IPS-20b (cell line): ENCODE results near the gene NRROS.
"Not testable (repeated sequence)": the region's sequence is repeated elsewhere in the genome, so short reads cannot be mapped to it uniquely, and the experiment has no call there.

Source experiments
- H3K27ac ChIP-seq: one replicate; pipeline ENCODE4 v1.5.1; 2013; ENCODE audit warnings: low read length
- H3K27me3 ChIP-seq: 2 replicates; pipeline ENCODE4 v1.6.1; 2013; ENCODE audit warnings: mild to moderate bottlenecking, low read length, inconsistent platforms; ENCODE audit not compliant: insufficient read depth
- H3K36me3 ChIP-seq: 2 replicates; pipeline ENCODE4 v1.6.1; 2013; ENCODE audit warnings: low read depth, mild to moderate bottlenecking, inconsistent platforms, low read length, moderate library complexity; ENCODE audit not compliant: insufficient read depth
- H3K4me1 ChIP-seq: 2 replicates; pipeline ENCODE4 v1.6.1; 2013; ENCODE audit warnings: mild to moderate bottlenecking, control low read depth, inconsistent platforms, low read length, moderate library complexity; ENCODE audit not compliant: insufficient read depth
- H3K4me3 ChIP-seq: 2 replicates; pipeline ENCODE4 v1.5.1; 2013; ENCODE audit warnings: mild to moderate bottlenecking, low read length, inconsistent platforms
- H3K9ac ChIP-seq: 2 replicates; pipeline ENCODE4 v1.6.1; 2013; ENCODE audit warnings: low read depth, mild to moderate bottlenecking, inconsistent platforms, low read length, moderate library complexity
- H3K9me3 ChIP-seq: 2 replicates; pipeline ENCODE4 v1.6.1; 2013; ENCODE audit warnings: mild to moderate bottlenecking, low read depth, low read length, inconsistent platforms; ENCODE audit not compliant: insufficient read depth

Gene NRROS

DNA sequence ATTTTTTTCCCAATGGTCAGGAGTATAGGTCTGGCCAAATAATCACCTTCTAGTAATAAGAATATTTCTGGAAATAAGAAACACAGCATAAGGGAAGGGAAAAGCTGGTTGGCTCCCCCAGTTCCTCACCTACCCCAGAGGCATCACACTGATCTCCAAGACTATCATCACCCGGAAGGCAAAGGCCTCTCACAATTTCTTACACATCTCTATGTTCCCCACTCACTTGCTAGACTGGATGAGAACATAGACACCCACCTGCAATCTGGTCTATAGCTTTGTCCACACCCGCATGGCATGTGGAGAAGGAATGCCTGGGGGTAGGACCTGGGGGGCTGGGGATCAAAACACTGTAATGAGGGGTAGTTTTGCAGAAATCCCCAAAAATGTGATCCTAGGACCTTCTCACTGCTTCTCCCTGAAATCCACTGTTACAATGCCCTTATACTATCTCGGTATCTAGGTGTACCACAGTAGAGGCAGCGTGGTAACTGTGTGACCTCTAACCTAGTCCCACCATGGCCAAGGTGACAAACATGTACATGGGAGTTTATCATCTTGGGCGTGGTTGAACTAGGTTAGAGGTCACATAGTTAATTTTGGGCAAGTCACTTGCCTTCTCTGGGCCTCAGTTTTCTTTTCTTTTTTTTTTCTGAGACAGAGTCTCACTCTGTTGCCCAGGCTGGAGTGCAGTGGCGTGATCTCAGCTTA lies 29.5 kb upstream of the NRROS start:
- peak overlapping the region; percentile 15; the same call in 1 of the 2 replicates for H3K9ac ChIP-seq
- no peaks in the 10 kb centered on the region for H3K9me3 ChIP-seq
- no peak overlapping the region for H3K4me3 ChIP-seq
- no peaks in the 10 kb centered on the region for H3K27me3 ChIP-seq
- no peak overlapping the region for H3K27ac ChIP-seq
- H3K4me1 ChIP-seq, result peaks cover 5% of the 10 kb centered on the region
- H3K36me3 ChIP-seq, result no peaks in the 10 kb centered on the region

DNA sequence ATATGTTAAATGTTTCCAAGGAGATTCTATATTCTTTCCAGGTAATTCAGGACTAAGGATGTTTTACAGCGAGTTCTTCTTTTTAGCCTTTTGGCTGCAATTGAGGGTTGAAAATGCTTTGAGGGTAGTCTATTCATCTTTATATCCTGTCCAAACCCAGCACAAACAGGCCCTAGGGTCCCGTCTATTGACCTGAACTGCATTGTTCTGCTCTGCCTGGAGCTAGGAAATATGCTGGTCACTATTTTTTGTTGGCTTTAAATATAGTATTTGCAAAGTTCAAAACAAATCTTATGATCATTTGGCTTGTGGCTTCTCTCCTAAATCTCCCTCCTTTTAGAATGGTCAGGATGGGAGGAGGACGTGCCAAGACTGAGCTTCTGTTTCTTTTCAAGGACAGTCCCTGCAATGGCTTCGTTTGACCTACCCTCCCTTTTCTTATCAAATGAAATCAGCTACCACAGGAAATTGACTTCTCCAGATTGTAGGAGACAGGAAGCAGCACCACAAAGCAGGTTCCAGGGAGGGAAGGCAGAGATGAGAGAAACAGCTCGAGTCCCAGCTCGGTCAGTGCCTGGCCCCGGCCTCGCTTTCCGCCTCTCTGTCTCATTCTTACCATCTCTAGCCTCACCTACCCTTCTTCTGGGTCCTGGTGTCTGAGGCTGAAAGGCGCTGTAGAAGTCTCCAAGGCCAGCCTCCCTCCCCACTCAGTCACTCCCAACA lies 27.6 kb upstream of the NRROS start:
- Histone ChIP-seq H3K27me3 (no peaks in the 10 kb centered on the region), H3K27ac (no peak overlapping the region), H3K4me1 (peaks cover 5% of the 10 kb centered on the region), H3K9ac (no peak overlapping the region), H3K36me3 (no peaks in the 10 kb centered on the region), H3K9me3 (no peaks in the 10 kb centered on the region), H3K4me3 (no peak overlapping the region)

DNA sequence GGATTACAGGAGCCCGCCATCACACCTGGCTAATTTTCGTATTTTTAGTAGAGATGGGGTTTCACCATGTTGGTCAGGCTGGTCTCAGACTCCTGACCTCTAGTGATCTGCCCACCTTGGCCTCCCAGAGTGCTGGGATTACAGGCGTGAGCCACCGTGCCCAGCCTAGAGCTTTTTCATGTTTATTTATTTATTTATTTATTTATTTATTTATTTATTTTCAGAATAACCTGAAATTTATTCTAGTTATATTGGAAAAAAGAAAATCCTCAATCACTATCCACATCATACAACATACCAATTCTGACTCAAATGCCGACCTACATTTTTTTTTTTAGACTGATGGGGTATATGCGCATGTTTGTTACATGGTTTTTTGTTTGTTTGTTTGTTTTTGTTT lies 24.3 kb upstream of the NRROS start:
- H3K36me3 ChIP-seq, H3K27me3 ChIP-seq, H3K27ac ChIP-seq, H3K4me1 ChIP-seq, H3K9ac ChIP-seq, H3K9me3 ChIP-seq, H3K4me3 ChIP-seq: not testable (repeated sequence)

DNA sequence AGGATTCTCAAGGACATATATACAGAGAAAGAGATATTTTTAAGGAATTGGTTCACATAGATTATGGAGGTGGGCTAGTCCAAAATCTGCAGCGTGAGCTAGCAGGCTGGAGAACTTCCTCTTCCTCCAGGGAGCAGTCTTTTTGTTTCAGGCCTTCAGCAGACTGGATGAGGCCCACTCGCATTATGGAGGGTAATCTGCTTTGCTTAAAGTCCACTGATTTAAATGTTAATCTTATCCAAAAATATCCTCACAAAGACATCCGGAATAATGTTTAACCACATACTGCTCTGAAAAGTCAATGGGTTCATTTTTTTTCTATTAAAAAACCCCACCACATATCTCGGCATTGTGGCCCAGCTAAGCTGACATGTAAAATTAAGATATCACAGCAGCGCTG lies 22.2 kb upstream of the NRROS start:
- Histone ChIP-seq H3K27me3 (no peaks in the 10 kb centered on the region), H3K27ac (no peak overlapping the region), H3K4me1 (peaks cover 7% of the 10 kb centered on the region), H3K9ac (no peak overlapping the region), H3K4me3 (no peak overlapping the region), H3K36me3 (no peaks in the 10 kb centered on the region), H3K9me3 (no peaks in the 10 kb centered on the region)

DNA sequence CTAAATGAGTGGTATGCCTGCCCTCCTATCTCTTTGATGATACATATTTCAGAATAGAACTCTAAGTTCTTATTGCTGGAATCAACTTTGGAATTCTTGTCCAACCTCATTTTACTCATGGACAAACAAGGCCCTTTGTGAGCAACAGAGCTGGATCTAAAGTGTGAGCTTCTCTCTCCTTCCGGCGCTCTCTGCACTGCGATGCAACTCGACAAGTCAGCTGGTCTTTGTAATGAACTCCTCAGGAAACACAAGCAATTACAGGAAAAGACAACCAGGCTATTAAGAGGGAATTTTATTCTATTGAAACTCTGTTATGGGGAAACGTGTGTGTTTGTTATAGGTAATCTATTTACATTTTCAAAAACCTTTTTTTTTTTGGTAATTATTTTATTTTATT lies 20.3 kb upstream of the NRROS start:
- no peak overlapping the region for H3K4me3 ChIP-seq
- no peak overlapping the region for H3K27ac ChIP-seq
- no peaks in the 10 kb centered on the region for H3K36me3 ChIP-seq
- no peaks in the 10 kb centered on the region for H3K27me3 ChIP-seq
- peaks cover 3% of the 10 kb centered on the region; the same call in 1 of the 2 replicates for H3K4me1 ChIP-seq
- peak overlapping the region; percentile 27; the same call in 1 of the 2 replicates for H3K9ac ChIP-seq
- no peaks in the 10 kb centered on the region for H3K9me3 ChIP-seq

DNA sequence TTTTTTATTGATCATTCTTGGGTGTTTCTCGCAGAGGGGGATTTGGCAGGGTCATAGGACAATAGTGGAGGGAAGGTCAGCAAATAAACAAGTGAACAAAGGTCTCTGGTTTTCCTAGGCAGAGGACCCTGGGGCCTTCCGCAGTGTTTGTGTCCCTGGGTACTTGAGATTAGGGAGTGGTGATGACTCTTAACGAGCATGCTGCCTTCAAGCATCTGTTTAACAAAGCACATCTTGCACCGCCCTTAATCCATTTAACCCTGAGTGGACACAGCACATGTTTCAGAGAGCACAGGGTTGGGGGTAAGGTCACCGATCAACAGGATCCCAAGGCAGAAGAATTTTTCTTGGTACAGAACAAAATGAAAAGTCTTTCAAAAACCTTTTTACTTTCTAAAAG lies 19.9 kb upstream of the NRROS start:
- not testable (repeated sequence) for H3K4me3 ChIP-seq

DNA sequence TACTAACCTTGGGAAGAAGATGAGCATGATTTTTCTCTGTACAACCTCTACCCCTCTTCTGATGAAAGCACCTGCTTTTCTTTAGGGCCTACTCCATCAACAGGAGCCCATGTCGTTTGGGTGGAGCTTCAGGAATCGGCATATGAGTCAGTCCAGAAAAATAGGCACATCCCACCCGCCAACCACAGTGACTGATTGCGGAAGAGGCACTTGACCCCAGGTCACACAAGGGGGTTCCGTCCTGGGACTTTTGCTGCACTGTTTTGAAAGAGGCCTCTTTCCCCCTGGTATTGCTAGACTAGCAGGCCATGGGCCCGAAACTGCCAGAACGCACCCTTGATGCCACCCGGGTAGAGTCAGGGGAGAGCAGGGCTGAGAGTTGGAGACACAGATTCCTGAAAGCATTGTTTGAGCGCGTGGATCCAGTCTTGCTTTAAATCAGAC lies 19.3 kb upstream of the NRROS start:
- no peak overlapping the region for H3K27ac ChIP-seq
- no peaks in the 10 kb centered on the region for H3K9me3 ChIP-seq
- no peak overlapping the region for H3K4me3 ChIP-seq
- no peaks in the 10 kb centered on the region for H3K27me3 ChIP-seq
- H3K36me3 ChIP-seq, result no peaks in the 10 kb centered on the region
- peaks cover 3% of the 10 kb centered on the region; the same call in 1 of the 2 replicates for H3K4me1 ChIP-seq
- H3K9ac ChIP-seq, result no peak overlapping the region

More for the DNA sequence above, 19.9 kb upstream of the NRROS start:
- not testable (repeated sequence) for H3K9me3 ChIP-seq, H3K27me3 ChIP-seq, H3K4me1 ChIP-seq, H3K27ac ChIP-seq, H3K9ac ChIP-seq, H3K36me3 ChIP-seq

DNA sequence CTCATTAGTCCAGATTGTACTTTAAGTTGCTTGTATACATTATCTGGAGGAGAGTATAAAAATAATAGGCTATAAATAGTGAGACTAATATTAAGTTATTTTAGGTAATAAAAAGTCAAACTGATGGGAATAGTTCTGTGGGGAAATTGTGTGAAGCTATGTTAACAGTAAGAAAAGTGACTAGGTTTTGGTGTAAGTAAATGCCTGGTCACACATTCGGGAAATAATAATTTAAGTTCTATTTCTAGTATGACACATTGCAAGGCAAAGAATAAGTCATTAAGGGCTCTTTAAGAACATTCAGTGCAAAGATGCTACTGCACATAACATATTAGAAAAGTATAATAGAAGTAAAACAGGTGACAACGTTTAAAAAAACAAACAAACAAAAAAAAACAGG lies 18.8 kb upstream of the NRROS start:
- H3K9me3 ChIP-seq, result no peaks in the 10 kb centered on the region
- no peaks in the 10 kb centered on the region for H3K36me3 ChIP-seq
- no peak overlapping the region for H3K27ac ChIP-seq
- H3K9ac ChIP-seq, result no peak overlapping the region
- peaks cover 3% of the 10 kb centered on the region; the same call in 1 of the 2 replicates for H3K4me1 ChIP-seq
- H3K27me3 ChIP-seq, result no peaks in the 10 kb centered on the region
- no peak overlapping the region for H3K4me3 ChIP-seq

DNA sequence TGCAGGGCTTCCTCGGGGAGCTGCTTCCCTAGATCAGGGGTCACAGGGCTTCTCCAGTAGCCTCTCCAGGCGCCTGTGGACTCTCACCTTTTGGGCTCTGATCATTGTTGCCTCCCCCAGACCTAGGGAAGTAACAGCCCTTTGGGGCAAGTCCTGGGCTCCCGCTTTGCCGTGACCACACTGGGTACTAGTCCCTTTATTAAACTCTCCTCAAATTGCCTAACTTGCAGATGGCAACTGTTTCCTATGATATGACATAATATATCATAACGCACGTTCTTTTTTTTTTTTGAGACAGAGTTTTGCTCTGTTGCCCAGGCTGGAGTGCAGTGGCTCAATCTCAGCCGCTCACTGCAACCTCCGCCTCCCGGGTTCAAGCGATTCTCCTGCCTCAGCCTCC lies 17.9 kb upstream of the NRROS start:
- no peaks in the 10 kb centered on the region for H3K27me3 ChIP-seq
- peaks cover 3% of the 10 kb centered on the region; the same call in 1 of the 2 replicates for H3K4me1 ChIP-seq
- H3K4me3 ChIP-seq, result no peak overlapping the region
- H3K27ac ChIP-seq, result no peak overlapping the region
- H3K9ac ChIP-seq, result no peak overlapping the region
- no peaks in the 10 kb centered on the region for H3K9me3 ChIP-seq
- H3K36me3 ChIP-seq, result no peaks in the 10 kb centered on the region

DNA sequence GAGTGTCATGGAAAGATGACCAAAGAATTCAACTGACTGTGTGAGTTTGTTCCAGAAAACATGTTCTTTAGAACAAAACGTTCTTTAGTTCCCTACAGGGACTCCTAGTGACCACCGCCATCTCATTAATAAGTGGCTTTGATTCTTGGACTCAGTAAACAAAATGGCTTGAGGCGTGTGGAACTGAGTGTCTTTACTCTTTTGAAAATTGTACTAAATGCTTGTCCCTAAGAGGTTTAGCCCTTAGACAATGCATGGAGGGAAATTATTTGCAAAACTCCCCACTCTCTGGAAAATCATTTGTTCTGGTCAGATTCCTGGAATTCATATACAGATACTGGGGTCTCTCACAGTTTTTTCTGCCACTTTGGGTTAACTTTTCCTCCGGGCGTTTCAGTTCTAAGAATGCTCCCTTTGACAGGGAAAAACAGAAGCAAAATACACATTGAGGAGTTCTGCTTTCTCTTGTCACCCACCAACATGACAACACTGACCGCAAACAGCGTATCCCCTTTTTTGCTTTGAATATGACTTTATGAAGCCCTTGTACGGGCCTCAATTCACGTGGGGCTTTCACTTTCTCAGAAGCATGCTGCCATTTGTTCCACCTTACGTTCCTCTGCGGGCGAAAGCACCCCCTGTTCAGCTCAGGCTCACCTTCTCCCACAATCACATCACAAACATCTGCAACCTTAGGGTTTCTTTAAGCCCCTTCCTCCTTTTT lies 15.3 kb upstream of the NRROS start:
- Histone ChIP-seq H3K9me3 (no peaks in the 10 kb centered on the region), H3K27me3 (no peaks in the 10 kb centered on the region), H3K27ac (no peak overlapping the region), H3K36me3 (no peaks in the 10 kb centered on the region), H3K4me1 (peaks cover 3% of the 10 kb centered on the region; the same call in 1 of the 2 replicates), H3K9ac (no peak overlapping the region), H3K4me3 (no peak overlapping the region)

DNA sequence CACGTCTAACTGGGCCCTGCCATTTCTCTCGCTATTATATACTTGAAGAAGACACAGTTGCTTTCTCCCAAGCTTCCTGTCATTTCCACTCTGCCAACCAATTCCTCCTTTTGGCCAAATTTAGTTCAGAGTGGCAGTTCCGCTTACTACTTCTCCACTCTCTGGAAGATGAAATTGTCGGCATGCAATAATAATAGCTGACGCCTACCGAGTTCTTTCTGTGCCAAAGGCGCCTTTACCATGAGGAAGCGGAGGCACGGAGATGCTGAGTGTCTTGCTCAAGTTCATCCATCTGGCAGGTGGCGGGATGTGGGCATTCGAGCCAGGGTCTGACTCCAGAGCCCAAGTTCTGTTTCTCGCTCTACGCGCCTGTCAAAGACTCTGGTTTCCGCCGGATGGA lies 14.6 kb upstream of the NRROS start:
- peaks cover 1% of the 10 kb centered on the region; the same call in 1 of the 2 replicates for H3K4me1 ChIP-seq
- H3K27me3 ChIP-seq, result no peaks in the 10 kb centered on the region
- no peak overlapping the region for H3K4me3 ChIP-seq
- no peak overlapping the region for H3K27ac ChIP-seq
- no peak overlapping the region for H3K9ac ChIP-seq
- no peaks in the 10 kb centered on the region for H3K36me3 ChIP-seq
- no peaks in the 10 kb centered on the region for H3K9me3 ChIP-seq
